ENCODE results near the gene ANKS1A. TPM values are rescaled to one million over a fixed set of nuclear protein-coding genes. Genes with fewer than 3 reads are reported as not detected.

ANKS1A gene
- polyA plus RNA-seq, 1 experiment: 5.1 TPM

DNA sequence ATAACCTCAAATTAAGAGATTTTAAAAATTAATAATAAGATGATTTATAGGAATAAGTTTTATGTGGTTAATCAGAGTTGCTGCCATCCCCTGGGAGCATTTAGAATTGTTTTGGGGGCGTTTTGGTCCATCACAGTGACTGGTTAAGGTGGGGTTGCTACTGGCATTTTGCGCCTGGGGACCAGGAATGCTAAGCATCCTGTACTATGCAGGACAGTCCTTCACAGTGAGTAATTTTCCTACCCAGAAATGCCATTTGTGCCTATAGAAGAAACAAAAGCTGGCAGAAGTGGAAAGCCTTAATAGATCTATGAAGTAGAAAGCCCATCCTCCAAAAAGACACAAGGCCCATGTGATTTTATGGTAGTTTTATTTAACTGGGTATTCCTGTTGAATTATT lies 118.0 kb downstream of the ANKS1A start:
- no peak for DNase-seq (ENCODE audit: low read depth, low spot score)
- no peaks in the 10 kb centered on the region for H3K27me3 ChIP-seq (ENCODE audit: control insufficient read depth, insufficient read depth, low read length)
- no peak overlapping the region for H3K4me3 ChIP-seq (ENCODE audit: low read depth, low read length)
- ChIA-PET POLR2A (no interaction called here), CTCF (interaction anchor here (1.9 kb wide), 1 partner anchor 20 kb away, joined by 7 read pairs; no protein-coding TSS in a partner anchor)
- no peaks in the 10 kb centered on the region for H3K9me3 ChIP-seq (ENCODE audit: control insufficient read depth, insufficient read depth, low read length)
- TF ChIP-seq, protein P1, sequence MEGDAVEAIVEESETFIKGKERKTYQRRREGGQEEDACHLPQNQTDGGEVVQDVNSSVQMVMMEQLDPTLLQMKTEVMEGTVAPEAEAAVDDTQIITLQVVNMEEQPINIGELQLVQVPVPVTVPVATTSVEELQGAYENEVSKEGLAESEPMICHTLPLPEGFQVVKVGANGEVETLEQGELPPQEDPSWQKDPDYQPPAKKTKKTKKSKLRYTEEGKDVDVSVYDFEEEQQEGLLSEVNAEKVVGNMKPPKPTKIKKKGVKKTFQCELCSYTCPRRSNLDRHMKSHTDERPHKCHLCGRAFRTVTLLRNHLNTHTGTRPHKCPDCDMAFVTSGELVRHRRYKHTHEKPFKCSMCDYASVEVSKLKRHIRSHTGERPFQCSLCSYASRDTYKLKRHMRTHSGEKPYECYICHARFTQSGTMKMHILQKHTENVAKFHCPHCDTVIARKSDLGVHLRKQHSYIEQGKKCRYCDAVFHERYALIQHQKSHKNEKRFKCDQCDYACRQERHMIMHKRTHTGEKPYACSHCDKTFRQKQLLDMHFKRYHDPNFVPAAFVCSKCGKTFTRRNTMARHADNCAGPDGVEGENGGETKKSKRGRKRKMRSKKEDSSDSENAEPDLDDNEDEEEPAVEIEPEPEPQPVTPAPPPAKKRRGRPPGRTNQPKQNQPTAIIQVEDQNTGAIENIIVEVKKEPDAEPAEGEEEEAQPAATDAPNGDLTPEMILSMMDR (IDR thresholded peaks at IDR 0.05; ENCODE audit: low read depth, low read length): no peak
- no peak overlapping the region for H3K27ac ChIP-seq (ENCODE audit: low read depth, low read length)

DNA sequence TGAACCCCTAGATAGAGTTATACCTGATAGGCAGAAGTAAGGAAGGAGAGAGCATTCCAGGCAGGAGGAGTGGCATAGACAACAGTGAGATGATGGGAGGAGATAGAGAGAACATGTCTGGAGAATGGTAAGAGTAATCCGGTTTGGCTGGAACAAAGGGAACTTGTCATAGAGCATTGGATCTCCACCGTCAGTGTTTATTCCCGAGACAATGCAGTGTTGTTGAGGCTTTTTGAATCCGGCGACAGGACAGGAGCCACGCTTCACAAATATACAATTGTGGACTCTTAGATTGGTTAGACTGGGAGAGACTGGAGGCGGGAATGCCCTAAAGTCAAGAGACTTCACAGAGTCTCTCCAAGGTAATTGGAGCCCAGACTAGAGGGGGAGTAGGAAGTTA lies 119.8 kb downstream of the ANKS1A start:
- Histone ChIP-seq H3K4me3 (ENCODE audit: low read depth, low read length) (no peak overlapping the region), H3K27ac (ENCODE audit: low read depth, low read length) (no peak overlapping the region), H3K27me3 (ENCODE audit: control insufficient read depth, insufficient read depth, low read length) (no peaks in the 10 kb centered on the region), H3K9me3 (ENCODE audit: control insufficient read depth, insufficient read depth, low read length) (no peaks in the 10 kb centered on the region)
- DNase-seq (ENCODE audit: low read depth, low spot score): no peak
- ChIA-PET POLR2A (no interaction called here), CTCF (interaction anchor here (1.0 to 1.4 kb wide), 2 partner anchors 22 to 196 kb away, joined by 3 to 9 read pairs; no protein-coding TSS in a partner anchor)
- TF ChIP-seq, protein P1 (IDR thresholded peaks at IDR 0.05; ENCODE audit: low read depth, low read length): no peak

DNA sequence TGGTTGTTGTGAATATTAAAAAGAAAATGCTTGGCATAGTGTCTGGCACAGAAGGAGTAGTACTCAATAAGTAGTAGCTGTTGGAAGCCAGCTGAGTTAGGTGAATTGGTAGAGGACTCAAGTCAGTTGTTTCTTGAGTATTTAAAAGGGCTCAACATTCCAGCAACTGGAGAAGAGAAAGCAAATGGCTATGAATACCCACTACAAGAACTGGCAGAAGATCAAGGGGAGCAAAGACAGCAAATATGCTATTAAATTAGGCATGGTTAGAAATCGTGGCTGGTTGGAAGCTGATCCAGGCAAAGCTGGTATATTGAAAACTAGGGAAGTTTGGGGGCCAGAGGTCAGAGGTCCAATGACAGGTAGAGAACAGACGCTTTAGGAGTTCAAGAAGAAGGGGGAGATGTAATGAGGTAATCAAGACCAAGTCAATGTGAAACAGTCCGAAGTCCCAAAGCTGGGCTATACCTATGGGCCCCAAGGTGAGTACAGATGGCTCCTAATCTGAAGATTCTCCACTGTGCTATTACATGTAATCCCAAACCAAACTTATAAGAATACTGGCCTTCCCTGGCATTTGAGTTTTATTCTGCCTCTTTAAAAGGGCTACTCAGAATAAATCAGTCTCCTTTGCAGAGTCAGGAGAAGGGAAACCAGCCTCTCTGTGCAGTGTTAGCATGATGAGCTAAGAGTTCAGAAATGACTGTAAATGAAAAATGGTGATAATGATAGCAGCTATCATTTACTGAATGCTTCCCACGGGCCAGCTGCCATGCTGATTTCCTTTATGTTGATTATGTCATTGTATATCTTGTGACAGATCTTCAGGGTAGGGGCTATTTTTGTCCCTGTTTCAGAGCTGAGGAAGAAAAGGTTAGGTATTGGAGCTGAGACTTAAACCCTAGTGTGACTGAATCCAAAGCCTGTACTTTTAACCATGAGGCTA lies 122.3 kb downstream of the ANKS1A start:
- H3K27ac ChIP-seq (ENCODE audit: low read depth, low read length): no peak overlapping the region

DNA sequence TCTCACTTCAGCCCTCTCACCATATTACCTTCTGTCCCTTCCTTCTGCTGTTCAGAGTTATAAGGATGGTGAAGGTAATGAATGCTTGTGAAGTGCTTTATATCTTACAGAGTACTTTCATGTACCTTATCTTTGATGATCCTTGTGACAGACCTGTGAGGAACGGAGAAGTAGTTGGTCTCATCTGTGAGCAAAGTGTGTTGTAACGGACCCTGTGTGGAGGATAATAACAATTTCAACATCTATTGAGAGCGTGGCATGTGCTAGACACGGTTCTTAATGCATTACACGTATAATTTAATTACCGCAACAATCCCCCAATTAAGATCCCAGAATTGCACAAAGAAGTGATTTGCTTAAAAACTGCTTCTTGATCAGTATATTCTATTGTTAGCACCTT lies 124.6 kb downstream of the ANKS1A start:
- Histone ChIP-seq H3K27me3 (ENCODE audit: control insufficient read depth, insufficient read depth, low read length) (no peaks in the 10 kb centered on the region), H3K27ac (ENCODE audit: low read depth, low read length) (no peak overlapping the region), H3K4me3 (ENCODE audit: low read depth, low read length) (no peak overlapping the region), H3K9me3 (ENCODE audit: control insufficient read depth, insufficient read depth, low read length) (no peaks in the 10 kb centered on the region)
- DNase-seq (ENCODE audit: low read depth, low spot score): no peak
- ChIA-PET CTCF (no interaction called here), POLR2A (no interaction called here)
- TF ChIP-seq, protein P1 (IDR thresholded peaks at IDR 0.05; ENCODE audit: low read depth, low read length): no peak

More for the DNA sequence above, 122.3 kb downstream of the ANKS1A start:
- no peak overlapping the region for H3K4me3 ChIP-seq (ENCODE audit: low read depth, low read length)
- DNase-seq (ENCODE audit: low read depth, low spot score): no peak
- H3K27me3 ChIP-seq (ENCODE audit: control insufficient read depth, insufficient read depth, low read length): no peaks in the 10 kb centered on the region
- ChIA-PET POLR2A (interaction anchor here (0.6 kb wide), 1 partner anchor 1211 kb away, joined by 3 read pairs; no protein-coding TSS in a partner anchor), CTCF (interaction anchor here (0.5 to 1.3 kb wide), 5 partner anchors 12 to 128 kb away, joined by 3 to 6 read pairs (median 3); no protein-coding TSS in a partner anchor)
- TF ChIP-seq, protein P1 (IDR thresholded peaks at IDR 0.05; ENCODE audit: low read depth, low read length): no peak
- H3K9me3 ChIP-seq (ENCODE audit: control insufficient read depth, insufficient read depth, low read length): no peaks in the 10 kb centered on the region

DNA sequence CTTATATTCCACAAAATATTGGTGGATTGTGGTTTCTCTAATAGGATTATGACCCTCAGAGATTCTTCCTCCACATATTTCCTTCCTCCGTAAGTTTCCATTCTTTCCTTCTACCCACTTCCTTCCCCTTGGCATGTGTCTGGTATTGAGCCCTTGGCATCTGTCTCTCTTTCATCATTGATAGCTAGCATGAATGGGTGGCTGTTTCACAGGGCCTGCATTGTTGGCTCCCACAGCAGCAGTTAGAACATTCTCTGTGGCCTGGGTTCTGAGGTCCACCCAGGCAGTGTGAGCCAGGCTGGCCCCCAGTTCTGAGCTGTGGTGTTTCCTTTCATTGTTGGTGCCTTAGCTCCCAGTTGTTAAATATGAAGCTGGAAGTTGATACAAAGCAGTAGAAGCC lies 125.3 kb downstream of the ANKS1A start:
- ChIA-PET POLR2A (no interaction called here), CTCF (interaction anchor here (1.0 kb wide), 1 partner anchor 125 kb away, joined by 3 read pairs; no protein-coding TSS in a partner anchor)
- TF ChIP-seq, protein P1 (IDR thresholded peaks at IDR 0.05; ENCODE audit: low read depth, low read length): no peak
- H3K4me3 ChIP-seq (ENCODE audit: low read depth, low read length): no peak overlapping the region
- no peaks in the 10 kb centered on the region for H3K27me3 ChIP-seq (ENCODE audit: control insufficient read depth, insufficient read depth, low read length)
- no peak for DNase-seq (ENCODE audit: low read depth, low spot score)
- no peak overlapping the region for H3K27ac ChIP-seq (ENCODE audit: low read depth, low read length)
- no peaks in the 10 kb centered on the region for H3K9me3 ChIP-seq (ENCODE audit: control insufficient read depth, insufficient read depth, low read length)

Measured in AG04450 (cell line).